Gastrocnemius medialis (tissue), 4 donors: ENCODE results near the gene LCAT.

ENCODE experiments used
- POLR2A ChIP-seq, 2 donors: fragments of 450-650 bp; IDR thresholded peaks; one replicate each; pipeline ENCODE4 v1.6.1; 2017; ENCODE audit warnings: antibody characterized with exemption in 2 of 2, mild to moderate bottlenecking in 2 of 2, moderate library complexity in 2 of 2
- TF ChIP-seq, protein P1 (sequence below), 5 experiments: fragments of 450-650 bp in 3 of 5; fragments of 200-600 bp in 2 of 5; sonication (generic) in 2 of 5; IDR thresholded peaks in 4 of 5; conservative IDR thresholded peaks in 1 of 5; 1 replicate in 4 of 5; 2 replicates in 1 of 5; pipeline ENCODE4 v1.5.1; 2016 to 2019; ENCODE audit warnings: antibody characterized with exemption in 5 of 5, mild to moderate bottlenecking in 3 of 5, moderate library complexity in 3 of 5

DNA sequence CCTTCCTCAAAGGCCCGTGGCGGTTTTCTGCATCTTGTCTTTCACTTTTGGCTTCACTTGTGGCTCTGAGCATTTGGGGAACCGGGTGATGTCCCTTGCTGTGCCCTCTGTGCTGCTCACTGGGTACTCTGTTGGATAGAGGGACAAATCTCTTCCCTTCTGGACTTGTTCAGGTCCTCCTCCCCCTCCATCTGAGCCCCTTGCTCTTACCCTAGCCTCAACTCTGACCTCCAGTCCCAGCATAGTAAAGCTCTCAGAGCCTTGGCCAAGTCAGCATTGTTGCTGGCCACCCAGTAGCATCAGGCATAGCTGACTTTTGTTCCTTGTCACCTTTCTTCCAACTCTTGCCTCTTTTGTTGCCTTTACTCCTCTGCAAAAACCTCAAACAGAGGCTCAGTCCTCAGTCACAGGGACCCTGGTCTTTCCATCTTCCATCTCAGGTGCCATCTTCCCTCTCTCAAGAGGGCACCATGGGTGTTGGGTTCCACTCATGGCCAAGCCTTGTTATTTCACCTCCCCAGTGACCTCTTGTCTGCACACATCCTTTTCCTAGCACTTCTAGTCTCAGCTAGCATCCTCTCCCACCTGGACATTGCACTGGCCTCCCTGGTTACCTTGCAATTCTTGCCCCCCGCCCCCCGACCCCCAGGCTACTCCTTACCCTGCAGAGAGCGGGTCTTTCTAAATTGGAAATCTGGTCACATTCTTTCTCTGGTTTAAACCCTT is 6.9 kb downstream of the LCAT start:
- TF ChIP-seq, protein P1, sequence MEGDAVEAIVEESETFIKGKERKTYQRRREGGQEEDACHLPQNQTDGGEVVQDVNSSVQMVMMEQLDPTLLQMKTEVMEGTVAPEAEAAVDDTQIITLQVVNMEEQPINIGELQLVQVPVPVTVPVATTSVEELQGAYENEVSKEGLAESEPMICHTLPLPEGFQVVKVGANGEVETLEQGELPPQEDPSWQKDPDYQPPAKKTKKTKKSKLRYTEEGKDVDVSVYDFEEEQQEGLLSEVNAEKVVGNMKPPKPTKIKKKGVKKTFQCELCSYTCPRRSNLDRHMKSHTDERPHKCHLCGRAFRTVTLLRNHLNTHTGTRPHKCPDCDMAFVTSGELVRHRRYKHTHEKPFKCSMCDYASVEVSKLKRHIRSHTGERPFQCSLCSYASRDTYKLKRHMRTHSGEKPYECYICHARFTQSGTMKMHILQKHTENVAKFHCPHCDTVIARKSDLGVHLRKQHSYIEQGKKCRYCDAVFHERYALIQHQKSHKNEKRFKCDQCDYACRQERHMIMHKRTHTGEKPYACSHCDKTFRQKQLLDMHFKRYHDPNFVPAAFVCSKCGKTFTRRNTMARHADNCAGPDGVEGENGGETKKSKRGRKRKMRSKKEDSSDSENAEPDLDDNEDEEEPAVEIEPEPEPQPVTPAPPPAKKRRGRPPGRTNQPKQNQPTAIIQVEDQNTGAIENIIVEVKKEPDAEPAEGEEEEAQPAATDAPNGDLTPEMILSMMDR (IDR thresholded peaks at IDR 0.05 in 4 of 5, conservative IDR thresholded peaks at IDR 0.05 in 1 of 5) = no peak
- TF ChIP-seq POLR2A (IDR thresholded peaks at IDR 0.05) = no peak
